KG1 (cell line): ENCODE measurements around the gene PIWIL4.

Source experiments
- DNase-seq: peaks from one replicate; lab custom pipeline; 2025; lab: John Stamatoyannopoulos, UW

The PIWIL4 gene

DNA sequence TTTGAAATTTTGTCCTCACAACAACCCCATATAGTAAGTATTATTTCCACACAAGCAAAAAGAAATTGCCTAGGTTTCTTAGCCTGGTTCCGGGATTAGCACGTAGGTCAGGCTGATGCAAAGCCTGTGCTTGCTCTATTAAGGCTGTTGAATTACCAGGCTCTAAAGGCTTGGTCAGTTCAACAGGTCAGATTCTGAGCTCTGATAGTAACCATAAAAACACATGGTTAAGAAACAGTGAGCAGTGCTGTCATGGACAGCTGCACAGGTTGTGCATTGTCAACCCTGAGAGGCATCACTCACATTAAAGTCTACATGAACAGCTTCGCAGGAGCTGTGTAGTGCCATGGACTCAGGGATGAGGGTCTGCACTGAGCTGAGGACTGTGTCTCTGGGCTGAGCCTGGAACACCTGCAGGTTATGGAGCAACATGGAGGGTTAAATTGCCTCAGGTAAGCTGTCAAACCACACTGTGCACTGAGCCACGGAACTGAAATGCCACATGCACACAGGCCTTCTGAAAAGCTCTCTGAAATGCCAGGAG, 98.0 kb downstream of the PIWIL4 start:
- no peak for DNase-seq

DNA sequence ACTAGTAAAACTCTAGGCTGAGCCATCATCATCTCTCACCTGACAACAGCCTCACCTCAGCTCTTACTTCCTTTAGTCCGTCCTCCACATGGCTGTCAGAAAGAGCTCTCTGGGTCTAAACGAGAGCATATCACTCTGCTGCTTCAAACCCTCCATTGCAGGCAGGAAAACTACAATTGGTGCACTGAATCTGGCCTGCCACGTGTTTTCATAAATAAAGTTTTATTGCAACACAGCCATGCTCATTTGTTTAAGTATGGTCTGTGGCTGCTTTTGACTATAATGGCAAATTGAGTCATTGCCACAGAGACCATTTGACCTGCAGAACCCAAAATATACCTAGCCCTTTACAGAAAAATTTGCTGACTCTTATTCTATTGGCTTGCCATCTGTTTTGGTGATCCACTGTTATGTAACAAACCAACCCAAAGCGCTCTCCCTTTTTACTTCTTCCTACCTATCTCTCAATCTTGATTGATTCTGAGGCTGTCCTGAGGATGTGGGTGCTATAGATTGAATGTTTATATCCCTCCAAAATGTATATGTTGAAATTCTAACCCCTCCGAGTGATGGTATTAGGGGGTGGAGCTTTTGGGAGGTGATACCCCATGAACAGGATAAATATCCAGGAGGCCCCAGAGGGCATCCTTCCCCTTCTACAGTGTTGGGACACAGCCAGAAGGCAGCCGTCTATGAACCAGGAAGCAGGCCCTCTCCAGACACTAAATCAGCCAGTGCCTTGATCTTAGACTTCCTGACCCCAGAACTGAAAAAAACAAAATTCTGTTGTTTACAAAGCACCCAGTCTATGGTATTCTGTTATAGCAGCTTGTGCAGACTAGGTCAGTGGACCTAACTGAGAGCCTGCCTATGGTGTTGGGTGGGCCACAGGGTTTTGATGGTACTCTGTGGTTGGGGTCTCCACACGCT, 99.9 kb downstream of the PIWIL4 start:
- DNase-seq: no peak

GRCh38 chr11:94668212-94668793, 101.1 kb downstream of the PIWIL4 start:
- no peak for DNase-seq

- no peak for DNase-seq
These were observed 101.9 kb downstream of the PIWIL4 start for GRCh38 chr11:94669023-94669422.
